Endometrium (tissue), 2 donors: Measurements from ENCODE around the gene ZBTB25.

Source experiments
- FAIRE-seq: peaks from 2 replicates; lab custom pipeline; 2012; peaks lifted over from hg19 to GRCh38; lab: Jason Lieb, UNC
- donor health status: control.
- donor health status: control.

Gene ZBTB25

GRCh38 chr14:64476438-64476837 lies 27.2 kb downstream of the ZBTB25 start:
- no peak for FAIRE-seq

DNA sequence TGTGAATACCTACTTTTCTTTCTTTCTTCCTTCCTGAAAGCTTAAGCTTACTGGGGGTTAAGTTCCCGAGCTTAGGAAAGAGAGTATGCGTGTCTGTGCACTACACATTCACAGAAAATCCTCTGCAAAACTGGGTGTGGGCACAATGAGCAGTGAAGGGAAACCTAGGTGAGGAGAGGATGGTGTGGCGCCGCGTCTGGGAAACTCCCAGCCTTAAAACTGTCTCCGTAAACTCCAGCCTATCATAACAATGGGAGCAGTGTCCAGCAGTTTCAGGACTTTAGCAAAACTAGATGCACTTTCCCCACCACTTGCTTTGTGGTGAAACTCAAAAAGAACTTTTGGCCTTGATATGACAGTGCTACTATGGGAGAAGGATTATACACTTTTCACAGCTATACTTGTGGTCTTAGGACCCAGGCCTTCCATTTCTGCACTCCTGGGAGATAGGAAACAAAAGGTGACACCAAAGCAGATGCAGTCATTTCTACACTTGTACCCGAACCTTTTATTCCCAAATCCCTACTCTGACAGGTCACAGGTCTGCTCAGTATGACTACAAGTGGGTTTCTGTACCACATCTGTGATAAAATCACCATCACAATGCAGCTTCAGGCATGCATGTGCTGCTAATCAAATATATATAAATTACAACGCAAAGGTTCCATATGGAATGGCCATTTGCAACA lies 27.9 kb downstream of the ZBTB25 start:
- FAIRE-seq, result no peak

- no peak for FAIRE-seq
Observed at GRCh38 chr14:64474698-64475097, 28.9 kb downstream of the ZBTB25 start.

DNA sequence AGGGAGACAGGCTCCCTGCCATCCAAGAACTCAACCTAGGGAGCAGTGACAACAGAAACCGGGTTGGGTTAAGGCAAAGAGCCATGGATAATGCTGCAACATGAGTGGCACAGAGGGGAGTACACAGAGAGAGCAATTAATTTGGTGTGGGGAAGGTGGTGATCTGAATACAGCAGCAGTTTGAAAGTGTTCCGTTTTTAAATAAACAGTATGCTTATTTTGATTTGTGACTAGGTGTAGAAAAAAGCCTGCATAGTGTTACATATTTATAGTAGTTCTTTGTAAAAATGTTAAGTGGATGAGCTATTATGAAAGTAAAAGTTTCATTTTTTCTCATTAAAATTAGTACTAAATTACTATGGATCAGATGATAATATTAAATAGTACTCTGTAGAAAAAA lies 29.6 kb downstream of the ZBTB25 start:
- no peak for FAIRE-seq

- FAIRE-seq, result no peak
Observed at GRCh38 chr14:64468451-64468850, 35.2 kb downstream of the ZBTB25 start.

DNA sequence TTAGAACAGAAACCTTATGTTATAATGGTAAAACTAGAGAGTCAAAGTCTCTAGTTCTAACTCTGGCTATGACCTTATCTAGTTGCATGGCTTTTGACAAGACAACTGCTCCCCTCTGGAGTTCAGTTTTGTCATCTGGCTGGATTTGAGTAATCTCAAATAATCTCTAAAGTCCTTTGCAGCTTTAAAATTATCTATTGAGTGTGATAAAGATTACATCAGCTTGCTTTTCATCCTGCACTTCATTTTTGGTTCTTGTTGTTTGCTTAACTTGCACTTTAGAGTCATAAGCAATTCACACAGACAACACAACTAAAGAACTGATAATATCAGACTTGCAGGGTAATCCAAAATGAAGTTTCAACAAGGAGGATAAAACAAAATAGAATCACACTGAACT lies 36.1 kb downstream of the ZBTB25 start:
- FAIRE-seq, result no peak

DNA sequence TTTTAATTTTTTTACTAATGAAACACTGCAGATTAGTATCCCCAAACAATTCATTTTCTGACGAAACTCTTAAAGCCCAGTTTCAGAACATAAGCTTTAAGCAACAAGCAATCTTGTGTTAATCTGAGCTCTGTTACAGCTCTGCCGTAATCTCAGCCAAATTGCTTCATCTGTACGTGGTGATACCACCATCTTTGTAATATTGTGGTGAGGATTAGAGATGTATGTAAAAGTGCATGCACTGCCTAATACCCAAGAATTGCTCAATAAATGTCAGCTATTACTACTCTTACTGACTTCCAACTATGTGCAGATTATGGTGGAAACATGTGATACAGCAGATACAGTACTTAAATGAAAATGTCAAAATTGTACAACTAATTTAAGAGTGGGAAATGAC lies 36.5 kb downstream of the ZBTB25 start:
- FAIRE-seq, result no peak

- no peak for FAIRE-seq
Observed at GRCh38 chr14:64465831-64466554, 37.6 kb downstream of the ZBTB25 start.

DNA sequence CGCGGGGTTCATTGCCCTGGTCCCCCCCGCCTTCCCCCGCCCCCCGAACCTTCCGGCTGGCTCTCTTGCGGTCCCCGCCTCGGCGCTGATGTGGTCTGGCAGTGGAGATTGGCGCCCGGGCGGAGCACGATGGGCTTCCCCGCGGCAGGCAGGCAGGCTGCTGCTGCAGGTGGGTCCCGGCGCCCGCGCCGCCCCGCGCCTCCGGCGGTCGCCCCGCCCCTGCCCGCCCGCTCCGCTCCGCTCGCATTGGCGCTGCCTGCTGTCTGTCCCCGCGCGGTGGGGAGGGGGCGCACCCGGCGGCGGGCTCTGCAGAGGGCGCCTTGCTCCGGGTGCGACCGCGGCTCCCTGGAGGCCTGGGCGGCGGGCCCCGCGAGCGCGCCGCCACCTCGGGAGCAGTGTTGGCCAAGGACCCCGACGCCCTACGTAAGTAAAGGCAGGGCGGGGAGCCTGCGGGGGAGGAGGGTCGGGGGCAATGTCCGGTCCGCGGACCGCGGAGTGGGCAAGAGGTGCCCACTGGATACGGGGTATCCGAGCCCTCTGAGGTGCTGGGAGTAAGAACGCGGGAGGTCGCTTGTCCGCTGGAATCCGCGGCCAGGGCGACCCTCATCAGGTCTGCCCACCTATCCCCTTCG lies 38.3 kb downstream of the ZBTB25 start, which contains the start of gene AKAP5:
AKAP5 (plus strand) TSS at position 309 of the 632 bp plus-strand sequence. CDS start 2,896 bp downstream, outside the sequence.
- no peak for FAIRE-seq

DNA sequence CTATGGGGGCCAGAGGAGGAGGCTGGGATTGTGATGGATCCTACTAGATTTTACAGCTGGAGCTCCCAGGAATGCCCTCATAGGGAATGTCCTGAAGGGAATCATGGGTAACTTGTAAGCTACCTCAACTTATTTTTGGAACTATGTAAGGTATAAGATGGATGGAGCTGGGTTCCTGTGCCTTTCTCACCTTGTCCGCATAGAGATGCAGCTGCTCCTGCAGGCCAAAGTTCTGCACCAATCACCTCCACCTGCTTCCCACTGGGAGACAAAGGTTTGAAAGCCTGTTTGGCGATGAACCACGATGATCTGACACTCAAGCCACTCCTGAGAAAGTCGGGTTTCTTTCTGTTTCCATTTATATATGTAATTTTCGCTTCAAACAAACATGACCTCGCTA lies 39.0 kb downstream of the ZBTB25 start:
- FAIRE-seq, result no peak

- no peak for FAIRE-seq
Observed at GRCh38 chr14:64463873-64464272, 39.8 kb downstream of the ZBTB25 start.

- FAIRE-seq, result no peak
Observed at GRCh38 chr14:64463195-64463594, 40.4 kb downstream of the ZBTB25 start.

GRCh38 chr14:64461221-64461620 lies 42.4 kb downstream of the ZBTB25 start:
- FAIRE-seq, result no peak

GRCh38 chr14:64459405-64460136 lies 44.1 kb downstream of the ZBTB25 start:
- FAIRE-seq, result no peak

DNA sequence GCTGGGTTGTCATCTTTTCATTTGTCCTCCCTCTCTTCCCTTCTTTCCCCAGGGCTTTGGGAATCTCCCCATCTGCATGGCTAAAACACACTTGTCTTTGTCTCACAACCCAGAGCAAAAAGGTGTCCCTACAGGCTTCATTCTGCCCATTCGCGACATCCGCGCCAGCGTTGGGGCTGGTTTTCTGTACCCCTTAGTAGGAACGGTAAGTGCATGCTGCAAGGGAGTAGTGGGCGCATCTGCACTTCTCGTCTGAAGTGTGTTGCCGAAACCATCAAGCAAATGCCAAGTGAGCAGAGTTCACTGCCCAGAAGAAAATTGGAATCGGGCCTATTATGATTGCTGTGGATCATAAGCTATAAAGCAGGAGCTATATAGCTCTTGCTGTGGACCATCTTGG lies 49.0 kb downstream of the ZBTB25 start:
- FAIRE-seq, result no peak

GRCh38 chr14:64450255-64450654 lies 53.4 kb downstream of the ZBTB25 start:
- no peak for FAIRE-seq

DNA sequence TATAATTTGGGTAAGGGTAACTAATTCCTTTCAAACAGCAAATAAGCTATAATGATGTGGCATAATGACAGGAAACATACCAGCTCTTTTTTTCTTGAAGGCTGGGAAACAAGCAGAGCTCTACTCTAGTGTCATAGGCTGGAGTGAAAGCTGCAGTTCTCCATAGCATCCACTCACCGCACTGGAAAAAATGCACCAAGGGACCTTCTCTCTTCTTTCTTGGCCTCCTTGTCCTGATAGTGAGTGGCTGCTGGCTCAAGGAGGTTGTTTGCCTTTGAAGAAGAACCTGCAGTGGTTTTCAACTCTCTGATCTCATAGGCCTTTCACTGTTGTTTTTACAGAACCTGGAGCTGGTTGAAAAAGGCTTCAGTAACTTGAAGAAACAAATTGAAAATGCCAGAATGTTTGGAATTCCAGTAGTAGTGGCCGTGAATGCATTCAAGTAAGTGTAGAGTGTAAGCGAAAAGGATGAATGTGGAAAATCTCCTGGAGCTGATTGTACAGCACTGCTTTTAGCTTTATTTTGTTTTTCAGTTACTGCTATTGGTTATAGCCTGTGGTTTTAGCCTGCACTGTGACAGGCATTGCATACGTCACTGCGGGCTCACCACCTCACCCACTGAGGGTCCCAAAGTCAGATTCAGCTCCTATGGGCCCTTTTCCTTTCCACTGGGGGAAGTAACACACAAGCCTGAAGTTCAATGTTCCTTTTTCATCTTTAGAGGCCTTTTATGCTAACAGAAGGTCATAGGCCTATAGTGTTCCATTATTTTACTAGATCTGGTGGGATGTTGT lies 55.6 kb downstream of the ZBTB25 start:
- no peak for FAIRE-seq

DNA sequence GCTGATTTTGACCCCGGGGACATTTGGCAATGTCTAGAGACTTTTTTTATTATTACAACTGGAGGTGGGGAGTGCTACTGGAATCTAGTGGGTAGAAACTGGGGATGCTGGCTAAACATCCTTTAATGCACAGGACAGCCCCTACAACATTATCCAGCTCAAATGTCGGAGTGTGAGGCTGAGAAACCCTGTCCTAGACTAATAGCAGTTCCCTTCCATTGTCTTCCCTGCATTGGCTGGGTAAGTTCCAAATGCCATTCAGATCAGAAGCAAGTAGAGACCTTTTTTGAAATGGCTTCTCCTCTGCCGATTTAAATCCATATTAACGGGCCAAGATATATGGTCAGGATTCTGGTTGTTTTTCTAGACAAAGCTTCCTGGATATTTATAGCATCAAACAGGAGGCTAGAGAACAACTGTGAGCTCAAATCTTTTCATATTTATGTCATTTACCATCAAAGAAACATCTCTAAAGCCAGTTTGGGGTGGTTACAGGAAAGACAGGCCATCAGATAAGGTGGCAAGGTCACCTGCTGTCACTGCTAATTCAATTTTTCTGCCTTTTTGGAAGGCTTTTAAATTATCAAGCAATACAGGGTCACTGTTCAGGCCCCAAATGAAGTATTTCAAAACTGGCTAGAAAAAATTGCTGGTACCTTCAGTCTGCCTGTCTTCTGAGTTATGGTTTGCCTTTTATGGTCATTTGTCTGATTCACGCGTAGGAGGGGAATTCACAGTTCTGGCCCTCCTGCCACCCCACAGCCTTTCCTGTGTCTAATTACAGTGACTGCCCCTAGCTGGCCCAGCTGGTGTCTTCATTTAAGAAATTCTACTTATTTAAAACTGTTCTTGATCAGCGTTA lies 58.4 kb downstream of the ZBTB25 start:
- FAIRE-seq, result no peak

DNA sequence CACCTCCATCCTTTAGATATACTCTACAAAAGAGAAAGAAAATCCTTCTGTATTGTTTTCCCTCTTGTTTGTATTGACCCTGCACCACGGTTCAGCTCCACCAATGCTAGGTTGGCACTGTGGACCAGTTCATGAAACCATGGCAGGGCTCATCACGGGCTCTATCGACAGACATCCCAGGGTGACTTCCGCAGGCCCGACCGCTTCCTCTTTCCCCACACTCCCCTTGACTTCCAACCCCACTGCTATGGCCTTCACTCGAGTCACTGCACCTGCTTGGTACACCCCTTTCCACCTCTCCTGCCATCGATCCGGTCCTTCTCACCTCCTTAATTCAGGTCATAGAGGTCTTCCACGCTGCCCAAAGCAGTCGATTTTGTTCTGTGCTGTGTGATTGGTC lies 59.5 kb downstream of the ZBTB25 start:
- no peak for FAIRE-seq

GRCh38 chr14:64442300-64442988 lies 61.2 kb downstream of the ZBTB25 start:
- FAIRE-seq, result no peak
